Natural killer cell (primary cell): ENCODE results near the gene HYAL2. TPM values are rescaled to one million over a fixed set of nuclear protein-coding genes. Genes with fewer than 3 reads are reported as not detected.

Experiments used
- ATAC-seq, 3 donors: fragments of 150-1000 bp in 2 of 3; fragments of 200-7000 bp in 1 of 3; cut with Tn5 transposase; 1 replicate in 1 of 3; 2 replicates in 2 of 3; pipeline ENCODE4 v1.10.0; 2021; ENCODE audit warnings: mild to moderate bottlenecking in 2 of 3, moderate library complexity in 2 of 3
- DNase-seq, 2 donors: peaks; one replicate each; pipeline versions ENCODE4 v3.0.0 to v3.0.0-alpha.2; 2013 to 2021; ENCODE audit warnings: mixed read lengths in 1 of 2
- H3K27ac ChIP-seq: one replicate; pipeline ENCODE4 v1.5.1; 2013; ENCODE audit warnings: mild to moderate bottlenecking, low read length
- H3K27me3 ChIP-seq: one replicate; pipeline ENCODE4 v1.6.1; 2013; ENCODE audit warnings: low read length; ENCODE audit not compliant: control insufficient read depth, insufficient read depth
- H3K36me3 ChIP-seq: one replicate; pipeline ENCODE4 v1.6.1; 2013; ENCODE audit warnings: low read length; ENCODE audit not compliant: control insufficient read depth, insufficient read depth
- H3K4me1 ChIP-seq: one replicate; pipeline ENCODE4 v1.6.1; 2013; ENCODE audit warnings: low read length; ENCODE audit not compliant: control insufficient read depth, insufficient read depth
- H3K4me3 ChIP-seq: one replicate; pipeline ENCODE4 v1.5.1; 2013; ENCODE audit warnings: low read length
- H3K9me3 ChIP-seq: one replicate; pipeline ENCODE4 v1.6.1; 2013; ENCODE audit warnings: low read length; ENCODE audit not compliant: control insufficient read depth, insufficient read depth
- H3K27ac Mint-ChIP-seq, 2 donors: one replicate each; pipeline ENCODE4 v1.8.0; 2022; ENCODE audit warnings: mild to moderate bottlenecking in 2 of 2, mixed read lengths in 2 of 2, moderate library complexity in 1 of 2
- H3K27me3 Mint-ChIP-seq, 2 donors: one replicate each; pipeline ENCODE4 v1.8.0; 2022; ENCODE audit warnings: low read depth in 2 of 2, mixed read lengths in 2 of 2
- H3K36me3 Mint-ChIP-seq: one replicate; pipeline ENCODE4 v1.8.0; 2022; ENCODE audit warnings: mixed read lengths
- H3K4me1 Mint-ChIP-seq, 2 donors: one replicate each; pipeline ENCODE4 v1.8.0; 2022; ENCODE audit warnings: mixed read lengths in 2 of 2
- H3K4me3 Mint-ChIP-seq: one replicate; pipeline ENCODE4 v1.8.0; 2022; ENCODE audit warnings: mild to moderate bottlenecking, moderate library complexity, mixed read lengths
- H3K9me3 Mint-ChIP-seq, 2 donors: one replicate each; pipeline ENCODE4 v1.8.0; 2022; ENCODE audit warnings: mixed read lengths in 2 of 2
- WGBS: methylation state at CpG from one replicate; pipeline ENCODE4 v1.1.7; 2013; ENCODE audit warnings: missing lambda C conversion rate; ENCODE audit not compliant: insufficient coverage; 5-methylcytosine and 5-hydroxymethylcytosine counted together
- intact Hi-C: fragments of 100-400 bp; cut with micrococcal nuclease; formaldehyde crosslinking; loops from one replicate; pipeline ENCODE4 v1.14.2; 2022
- total RNA-seq, 4 donors: library from RNA; stranded (reverse); fragments of 120-200 nt in 1 of 4; gene quantifications; one replicate each; pipeline versions ENCODE4 v1.2.3 to v1.2.4, GENCODE V29; 2013 to 2022
- TF ChIP-seq, protein P1 (sequence below): fragments of 200-600 bp; IDR thresholded peaks from one replicate; pipeline ENCODE4 v1.8.0; 2022; ENCODE audit warnings: antibody characterized with exemption

Gene HYAL2
- total RNA-seq, 3 donors from 2014 or later (not counting 1 experiment from before 2014, with no cell fraction given) = 1.2 to 3.7 (median 3.1) TPM

GRCh38 chr3:50290161-50290641 lies 32.3 kb downstream of the HYAL2 start:
- H3K36me3 Mint-ChIP-seq = no peaks in the 10 kb centered on the region
- H3K4me3 ChIP-seq = no peak overlapping the region
- peaks cover 23% of the 10 kb centered on the region for H3K36me3 ChIP-seq
- peaks cover 18% of the 10 kb centered on the region for H3K4me1 ChIP-seq
- no peaks in the 10 kb centered on the region for H3K9me3 ChIP-seq
- no peak for DNase-seq
- H3K27ac Mint-ChIP-seq = no peak overlapping the region
- H3K4me1 Mint-ChIP-seq = peaks cover 15 to 18% of the 10 kb centered on the region in 2 donors
- no peaks in the 10 kb centered on the region for H3K27me3 Mint-ChIP-seq
- intact Hi-C loops = no loop called here
- TF ChIP-seq, protein P1, sequence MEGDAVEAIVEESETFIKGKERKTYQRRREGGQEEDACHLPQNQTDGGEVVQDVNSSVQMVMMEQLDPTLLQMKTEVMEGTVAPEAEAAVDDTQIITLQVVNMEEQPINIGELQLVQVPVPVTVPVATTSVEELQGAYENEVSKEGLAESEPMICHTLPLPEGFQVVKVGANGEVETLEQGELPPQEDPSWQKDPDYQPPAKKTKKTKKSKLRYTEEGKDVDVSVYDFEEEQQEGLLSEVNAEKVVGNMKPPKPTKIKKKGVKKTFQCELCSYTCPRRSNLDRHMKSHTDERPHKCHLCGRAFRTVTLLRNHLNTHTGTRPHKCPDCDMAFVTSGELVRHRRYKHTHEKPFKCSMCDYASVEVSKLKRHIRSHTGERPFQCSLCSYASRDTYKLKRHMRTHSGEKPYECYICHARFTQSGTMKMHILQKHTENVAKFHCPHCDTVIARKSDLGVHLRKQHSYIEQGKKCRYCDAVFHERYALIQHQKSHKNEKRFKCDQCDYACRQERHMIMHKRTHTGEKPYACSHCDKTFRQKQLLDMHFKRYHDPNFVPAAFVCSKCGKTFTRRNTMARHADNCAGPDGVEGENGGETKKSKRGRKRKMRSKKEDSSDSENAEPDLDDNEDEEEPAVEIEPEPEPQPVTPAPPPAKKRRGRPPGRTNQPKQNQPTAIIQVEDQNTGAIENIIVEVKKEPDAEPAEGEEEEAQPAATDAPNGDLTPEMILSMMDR = no peak
- H3K9me3 Mint-ChIP-seq = no peaks in the 10 kb centered on the region
- no peaks in the 10 kb centered on the region for H3K27me3 ChIP-seq
- no peak overlapping the region for H3K27ac ChIP-seq
- H3K4me3 Mint-ChIP-seq = peak overlapping the region; percentile 4
- no peak for ATAC-seq
- 94% methylated on average over 16 of the region's 16 CpGs for WGBS

DNA sequence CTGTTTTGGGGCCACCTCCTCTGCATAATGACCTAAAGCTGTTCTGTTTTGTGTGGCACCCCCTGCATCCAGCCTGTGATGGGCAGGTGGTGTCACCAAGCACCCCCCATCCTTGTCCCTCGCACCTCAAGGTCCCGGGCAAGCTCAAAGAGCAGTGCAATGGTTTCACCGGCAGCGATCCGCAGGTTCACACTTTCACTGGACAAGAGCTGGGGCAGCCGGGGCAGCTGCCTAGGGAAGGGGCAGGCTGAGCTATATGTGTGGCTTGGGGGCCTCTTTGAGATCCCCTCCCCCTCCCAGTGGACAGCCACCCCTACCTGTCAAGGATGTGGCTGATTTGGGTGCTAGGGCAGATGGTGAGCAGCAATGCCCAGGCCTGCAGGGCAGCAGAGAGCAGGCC lies 33.4 kb downstream of the HYAL2 start:
- Histone ChIP-seq H3K9me3 (no peaks in the 10 kb centered on the region), H3K36me3 (peaks cover 23% of the 10 kb centered on the region), H3K27me3 (no peaks in the 10 kb centered on the region), H3K27ac (no peak overlapping the region), H3K4me3 (no peak overlapping the region), H3K4me1 (peaks cover 18% of the 10 kb centered on the region)
- Mint-ChIP-seq H3K27me3 (no peaks in the 10 kb centered on the region), H3K9me3 (no peaks in the 10 kb centered on the region), H3K36me3 (no peaks in the 10 kb centered on the region), H3K4me1 (peaks cover 15 to 18% of the 10 kb centered on the region in 2 donors), H3K4me3 (no peak overlapping the region), H3K27ac (no peak overlapping the region)
- DNase-seq (no peak), ATAC-seq (no peak)
- TF ChIP-seq, protein P1 = no peak
- 97% methylated on average over 5 of the region's 6 CpGs for WGBS
- intact Hi-C loops = no loop called here

DNA sequence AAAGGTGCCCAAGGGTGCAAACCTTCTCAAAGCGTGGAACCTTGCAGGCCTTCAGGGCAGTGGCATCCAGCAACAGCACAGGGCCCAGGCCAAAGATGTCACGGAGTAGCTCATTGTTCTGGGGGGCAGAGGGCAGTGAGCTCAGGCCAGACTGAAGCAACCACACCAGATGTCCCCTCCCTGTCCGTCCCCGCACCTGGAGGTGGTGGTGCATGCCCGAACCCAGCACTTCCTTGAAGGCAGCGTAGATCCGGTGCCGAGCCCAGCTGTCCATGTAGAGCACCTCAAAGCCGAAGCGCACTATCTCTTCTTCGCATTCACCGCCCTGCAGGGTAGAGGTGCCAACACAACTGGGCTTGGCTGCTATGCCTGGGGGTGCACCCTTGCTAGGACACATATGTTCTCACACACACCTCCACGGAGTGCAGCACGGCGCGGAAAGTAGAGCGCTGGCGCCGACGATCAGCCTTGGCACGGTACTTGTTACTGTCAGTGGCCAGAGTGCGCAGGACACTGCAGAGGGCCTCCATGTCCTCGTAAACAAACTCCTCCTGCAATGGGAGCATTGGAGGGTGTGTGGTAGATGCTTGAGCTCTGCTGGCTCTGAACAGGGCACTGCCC lies 34.0 kb downstream of the HYAL2 start:
- intact Hi-C loops = no loop called here
- ATAC-seq = no peak
- WGBS = 97% methylated on average over 23 of the region's 23 CpGs

More for the DNA sequence above, 34.0 kb downstream of the HYAL2 start:
- H3K9me3 ChIP-seq = no peaks in the 10 kb centered on the region
- no peak overlapping the region for H3K27ac ChIP-seq
- peaks cover 18% of the 10 kb centered on the region for H3K4me1 ChIP-seq
- H3K36me3 ChIP-seq = peaks cover 23% of the 10 kb centered on the region
- Mint-ChIP-seq H3K9me3 (no peaks in the 10 kb centered on the region), H3K4me1 (peaks cover 15 to 18% of the 10 kb centered on the region in 2 donors), H3K27me3 (no peaks in the 10 kb centered on the region), H3K27ac (no peak overlapping the region), H3K4me3 (no peak overlapping the region), H3K36me3 (no peaks in the 10 kb centered on the region)
- no peaks in the 10 kb centered on the region for H3K27me3 ChIP-seq
- TF ChIP-seq, protein P1 = no peak
- no peak for DNase-seq
- H3K4me3 ChIP-seq = no peak overlapping the region
